HG03439 (cell line): ENCODE results near the gene TTLL6.

Source experiments
- ATAC-seq: cut with Tn5 transposase; IDR thresholded peaks from one replicate; pipeline ENCODE4 v1.9.1; 2021; ENCODE audit warnings: mild to moderate bottlenecking, moderate library complexity; ENCODE audit not compliant: unreplicated experiment

Gene TTLL6

GRCh38 chr17:48761114-48761513 lies 55.9 kb downstream of the TTLL6 start:
- ATAC-seq: no peak

GRCh38 chr17:48760411-48760810 lies 56.6 kb downstream of the TTLL6 start:
- ATAC-seq: no peak

GRCh38 chr17:48759288-48759687 lies 57.7 kb downstream of the TTLL6 start:
- no peak for ATAC-seq

GRCh38 chr17:48757524-48757961 lies 59.5 kb downstream of the TTLL6 start:
- ATAC-seq: no peak

GRCh38 chr17:48756830-48757251 lies 60.2 kb downstream of the TTLL6 start:
- no peak for ATAC-seq

GRCh38 chr17:48755356-48755755 lies 61.7 kb downstream of the TTLL6 start:
- ATAC-seq: no peak

GRCh38 chr17:48754500-48755261 lies 62.3 kb downstream of the TTLL6 start:
- no peak for ATAC-seq

GRCh38 chr17:48753794-48754499 lies 63.1 kb downstream of the TTLL6 start:
- no peak for ATAC-seq

- ATAC-seq: no peak
Measured at GRCh38 chr17:48752399-48753288, 64.4 kb downstream of the TTLL6 start.

- no peak for ATAC-seq
Measured at GRCh38 chr17:48751733-48752398, 65.2 kb downstream of the TTLL6 start.

GRCh38 chr17:48751172-48751571 lies 65.9 kb downstream of the TTLL6 start:
- no peak for ATAC-seq

GRCh38 chr17:48749621-48750553 lies 67.1 kb downstream of the TTLL6 start:
- ATAC-seq: no peak

GRCh38 chr17:48748718-48749566 lies 68.1 kb downstream of the TTLL6 start:
- ATAC-seq: no peak

- ATAC-seq: no peak
Measured at GRCh38 chr17:48747445-48748363, 69.3 kb downstream of the TTLL6 start.

- no peak for ATAC-seq
Measured at GRCh38 chr17:48746916-48747444, 70.0 kb downstream of the TTLL6 start.

- ATAC-seq: no peak
Measured at GRCh38 chr17:48745381-48746275, 71.4 kb downstream of the TTLL6 start.
